Inflammatory macrophage treated with lipopolysaccharide for 4 hours (primary cell): ENCODE measurements around the gene RTL9.

ENCODE experiments used
- DNase-seq: peaks from one replicate; pipeline ENCODE4 v3.0.0-alpha.2; 2020

The RTL9 gene

DNA sequence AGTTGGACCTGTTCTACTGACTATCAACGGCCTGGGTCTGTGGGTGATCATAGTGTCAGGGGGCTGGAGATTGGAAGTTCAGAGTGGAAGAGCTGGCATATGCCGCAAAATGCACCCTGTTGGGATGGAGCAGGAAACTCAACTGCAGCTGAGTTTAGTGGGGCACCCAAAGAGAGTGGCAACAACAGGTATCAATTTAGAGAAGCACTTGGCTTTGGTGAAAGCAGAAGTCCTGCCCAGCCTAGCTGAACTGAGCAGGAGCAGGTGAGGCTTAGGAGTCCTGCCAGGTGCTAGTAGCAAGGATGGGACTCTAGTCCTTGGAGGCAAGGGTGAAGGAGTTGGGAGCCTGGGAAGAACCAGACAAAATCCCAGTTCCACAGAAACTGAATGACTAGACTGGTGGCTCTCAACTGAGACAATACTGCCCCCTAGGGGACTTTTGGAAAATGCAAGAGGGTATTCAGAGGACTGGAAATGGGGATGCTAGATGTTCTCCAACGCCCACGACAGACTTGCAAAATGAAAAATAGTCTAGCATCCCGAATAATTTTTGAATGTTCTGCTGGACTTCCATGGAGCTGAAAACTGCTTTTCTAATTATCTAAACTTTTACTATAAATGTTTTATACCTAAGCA lies 49.4 kb downstream of the RTL9 start:
- peak; percentile 62 for DNase-seq
